WTC11 (cell line): ENCODE data around the gene NR0B1. TPM values are rescaled to one million over a fixed set of nuclear protein-coding genes. Genes with fewer than 3 reads are reported as not detected.

Experiments used
- ATAC-seq: fragments of 200-7000 bp; cut with Tn5 transposase; 2 replicates; pipeline ENCODE4 v1.10.0; 2021; ENCODE audit warnings: mild to moderate bottlenecking, moderate library complexity
- CTCF ChIA-PET: fragments of 300-600 bp; sonication (Branson Sonifier 250); formaldehyde crosslinking; loops from one replicate; lab custom pipeline; 2021; ENCODE audit warnings: antibody characterized with exemption; lab: Charles Lee
- POLR2A ChIA-PET: fragments of 350-600 bp; sonication (Branson Sonifier 250); formaldehyde crosslinking; loops from one replicate; lab custom pipeline; 2021; ENCODE audit warnings: antibody characterized with exemption; lab: Charles Lee
- DNase-seq: peaks from one replicate; pipeline ENCODE4 v3.0.0; 2021; ENCODE audit warnings: low spot score
- H3K27ac Mint-ChIP-seq: 2 replicates; pipeline ENCODE4 v1.8.0; 2021; ENCODE audit warnings: mixed read lengths
- H3K27me3 Mint-ChIP-seq: 2 replicates; pipeline ENCODE4 v1.8.0; 2021; ENCODE audit warnings: low read depth, mild to moderate bottlenecking, moderate library complexity, mixed read lengths
- H3K36me3 Mint-ChIP-seq: 2 replicates; pipeline ENCODE4 v1.8.0; 2021; ENCODE audit warnings: mixed read lengths
- H3K4me1 Mint-ChIP-seq: 2 replicates; pipeline ENCODE4 v1.8.0; 2022; ENCODE audit warnings: mixed read lengths
- H3K4me3 Mint-ChIP-seq: 2 replicates; pipeline ENCODE4 v1.8.0; 2021; ENCODE audit warnings: mild to moderate bottlenecking, moderate library complexity, mixed read lengths
- H3K9me3 Mint-ChIP-seq: 2 replicates; pipeline ENCODE4 v1.8.0; 2021; ENCODE audit warnings: mixed read lengths
- ATF6 ChIP-seq: sonication (generic); formaldehyde crosslinking; IDR thresholded peaks from 2 replicates; pipeline ENCODE4 v1.8.1; 2023; ENCODE audit warnings: mild to moderate bottlenecking, missing genetic modification reagents
- E2F1 ChIP-seq: sonication (generic); formaldehyde crosslinking; IDR thresholded peaks from 2 replicates; pipeline ENCODE4 v1.8.0; 2022; ENCODE audit warnings: mild to moderate bottlenecking, missing genetic modification reagents
- ELF4 ChIP-seq: sonication (generic); formaldehyde crosslinking; IDR thresholded peaks from 2 replicates; pipeline ENCODE4 v1.8.1; 2022; ENCODE audit warnings: low read depth, mild to moderate bottlenecking, moderate library complexity, missing genetic modification reagents
- EMX1 ChIP-seq: fragments of 250-450 bp; sonication (Bioruptor Pico); IDR thresholded peaks from 2 replicates; pipeline ENCODE4 v1.8.0; 2021; ENCODE audit warnings: mild to moderate bottlenecking
- NFE2L1 ChIP-seq: sonication (generic); formaldehyde crosslinking; IDR thresholded peaks from 2 replicates; pipeline ENCODE4 v1.8.1; 2023; ENCODE audit warnings: missing genetic modification reagents
- OVOL2 ChIP-seq: fragments of 250-450 bp; sonication (Bioruptor Pico); IDR thresholded peaks from 2 replicates; pipeline ENCODE4 v1.9.0; 2021; ENCODE audit warnings: mild to moderate bottlenecking, borderline replicate concordance
- RELA ChIP-seq: sonication (generic); formaldehyde crosslinking; IDR thresholded peaks from 2 replicates; pipeline ENCODE4 v1.8.1; 2022; ENCODE audit warnings: missing genetic modification reagents, mild to moderate bottlenecking, borderline replicate concordance
- SMAD3 ChIP-seq: sonication (generic); formaldehyde crosslinking; IDR thresholded peaks from 2 replicates; pipeline ENCODE4 v1.8.0; 2022; ENCODE audit warnings: missing genetic modification reagents, mild to moderate bottlenecking, borderline replicate concordance
- SOX15 ChIP-seq: fragments of 250-450 bp; sonication (Bioruptor Pico); IDR thresholded peaks from 2 replicates; pipeline ENCODE4 v1.9.0; 2021; ENCODE audit warnings: mild to moderate bottlenecking
- STAT6 ChIP-seq: sonication (generic); formaldehyde crosslinking; conservative IDR thresholded peaks from 2 replicates; pipeline ENCODE4 v1.8.1; 2023; ENCODE audit warnings: mild to moderate bottlenecking, low read depth, missing genetic modification reagents, moderate library complexity
- TEAD1 ChIP-seq: sonication (generic); formaldehyde crosslinking; IDR thresholded peaks from 2 replicates; pipeline ENCODE4 v1.8.0; 2022; ENCODE audit warnings: mild to moderate bottlenecking, missing genetic modification reagents
- TEAD4 ChIP-seq: sonication (generic); formaldehyde crosslinking; IDR thresholded peaks from 2 replicates; pipeline ENCODE4 v1.8.0; 2022; ENCODE audit warnings: mild to moderate bottlenecking, missing genetic modification reagents
- ZNF512 ChIP-seq: sonication (generic); formaldehyde crosslinking; IDR thresholded peaks from 2 replicates; pipeline ENCODE4 v1.8.1; 2022; ENCODE audit warnings: missing genetic modification reagents, borderline replicate concordance
- total RNA-seq: library from RNA; stranded (reverse); gene quantifications from 3 replicates; pipeline ENCODE4 v1.2.3, GENCODE V29; 2021
- TF ChIP-seq, protein P1 (sequence below): sonication (generic); formaldehyde crosslinking; IDR thresholded peaks from 2 replicates; pipeline ENCODE4 v1.8.0; 2022; ENCODE audit warnings: mild to moderate bottlenecking, missing genetic modification reagents
- TF ChIP-seq, protein P2 (sequence below): fragments of 250-450 bp; sonication (Bioruptor Pico); IDR thresholded peaks from 2 replicates; pipeline ENCODE4 v1.8.0; 2021; ENCODE audit warnings: mild to moderate bottlenecking
- TF ChIP-seq, protein P3 (sequence below): sonication (generic); formaldehyde crosslinking; IDR thresholded peaks from 2 replicates; pipeline ENCODE4 v1.8.1; 2023; ENCODE audit warnings: mild to moderate bottlenecking, missing genetic modification reagents, moderate library complexity

NR0B1 gene
- total RNA-seq, 1 experiment from 2014 or later: 0.20 TPM

- peaks cover 7% of the 10 kb centered on the region for H3K27me3 Mint-ChIP-seq
- no peak for DNase-seq
- H3K36me3 Mint-ChIP-seq: no peaks in the 10 kb centered on the region
- ChIA-PET POLR2A (no interaction called here), CTCF (no interaction called here)
- peak; percentile 60 for ATAC-seq
- no peak overlapping the region for H3K27ac Mint-ChIP-seq
- no peaks in the 10 kb centered on the region for H3K9me3 Mint-ChIP-seq
- TF ChIP-seq OVOL2 (CRISPR knock-in tag): no peak
- no peak for TF ChIP-seq TEAD1 (CRISPR knock-in tag)
- TF ChIP-seq RELA: no peak
- no peak for TF ChIP-seq STAT6 (CRISPR knock-in tag)
- no peak for TF ChIP-seq NFE2L1 (CRISPR knock-in tag)
- TF ChIP-seq, protein P1, sequence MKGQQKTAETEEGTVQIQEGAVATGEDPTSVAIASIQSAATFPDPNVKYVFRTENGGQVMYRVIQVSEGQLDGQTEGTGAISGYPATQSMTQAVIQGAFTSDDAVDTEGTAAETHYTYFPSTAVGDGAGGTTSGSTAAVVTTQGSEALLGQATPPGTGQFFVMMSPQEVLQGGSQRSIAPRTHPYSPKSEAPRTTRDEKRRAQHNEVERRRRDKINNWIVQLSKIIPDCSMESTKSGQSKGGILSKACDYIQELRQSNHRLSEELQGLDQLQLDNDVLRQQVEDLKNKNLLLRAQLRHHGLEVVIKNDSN (CRISPR knock-in tag): no peak
- no peak overlapping the region for H3K4me3 Mint-ChIP-seq
- peaks cover 26% of the 10 kb centered on the region for H3K4me1 Mint-ChIP-seq
These were observed 7.2 kb downstream of the NR0B1 start for GRCh38 chrX:30301963-30302362.

GRCh38 chrX:30301208-30301607 is 8.0 kb downstream of the NR0B1 start:
- DNase-seq: no peak
- Mint-ChIP-seq H3K27ac (no peak overlapping the region), H3K36me3 (no peaks in the 10 kb centered on the region), H3K4me3 (no peak overlapping the region), H3K27me3 (peaks cover 2% of the 10 kb centered on the region; the same call in 1 of the 2 replicates), H3K9me3 (no peaks in the 10 kb centered on the region), H3K4me1 (peaks cover 26% of the 10 kb centered on the region)
- POLR2A ChIA-PET: no interaction called here
- no peak for ATAC-seq
- CTCF ChIA-PET: interaction anchor here (0.7 kb wide), 1 partner anchor 202 kb away, joined by 3 read pairs; no protein-coding TSS in a partner anchor
- TF ChIP-seq EMX1 (CRISPR knock-in tag): no peak
- no peak for TF ChIP-seq SOX15
- TF ChIP-seq SMAD3 (CRISPR knock-in tag): no peak
- no peak for TF ChIP-seq E2F1 (CRISPR knock-in tag)
- TF ChIP-seq, protein P2, sequence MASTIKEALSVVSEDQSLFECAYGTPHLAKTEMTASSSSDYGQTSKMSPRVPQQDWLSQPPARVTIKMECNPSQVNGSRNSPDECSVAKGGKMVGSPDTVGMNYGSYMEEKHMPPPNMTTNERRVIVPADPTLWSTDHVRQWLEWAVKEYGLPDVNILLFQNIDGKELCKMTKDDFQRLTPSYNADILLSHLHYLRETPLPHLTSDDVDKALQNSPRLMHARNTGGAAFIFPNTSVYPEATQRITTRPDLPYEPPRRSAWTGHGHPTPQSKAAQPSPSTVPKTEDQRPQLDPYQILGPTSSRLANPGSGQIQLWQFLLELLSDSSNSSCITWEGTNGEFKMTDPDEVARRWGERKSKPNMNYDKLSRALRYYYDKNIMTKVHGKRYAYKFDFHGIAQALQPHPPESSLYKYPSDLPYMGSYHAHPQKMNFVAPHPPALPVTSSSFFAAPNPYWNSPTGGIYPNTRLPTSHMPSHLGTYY (CRISPR knock-in tag): no peak
- TF ChIP-seq, protein P3, sequence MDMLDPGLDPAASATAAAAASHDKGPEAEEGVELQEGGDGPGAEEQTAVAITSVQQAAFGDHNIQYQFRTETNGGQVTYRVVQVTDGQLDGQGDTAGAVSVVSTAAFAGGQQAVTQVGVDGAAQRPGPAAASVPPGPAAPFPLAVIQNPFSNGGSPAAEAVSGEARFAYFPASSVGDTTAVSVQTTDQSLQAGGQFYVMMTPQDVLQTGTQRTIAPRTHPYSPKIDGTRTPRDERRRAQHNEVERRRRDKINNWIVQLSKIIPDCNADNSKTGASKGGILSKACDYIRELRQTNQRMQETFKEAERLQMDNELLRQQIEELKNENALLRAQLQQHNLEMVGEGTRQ: no peak
- no peak for TF ChIP-seq ATF6
- TF ChIP-seq ELF4: no peak
- TF ChIP-seq ZNF512 (CRISPR knock-in tag): no peak
- no peak for TF ChIP-seq TEAD4 (CRISPR knock-in tag)
